Mesenchymal stem cell (in vitro differentiated cells and primary cell): ENCODE measurements around the gene ERMN. TPM values are rescaled to one million over a fixed set of nuclear protein-coding genes. Genes with fewer than 3 reads are reported as not detected.
"Not testable (repeated sequence)": the region's sequence is repeated elsewhere in the genome, so short reads cannot be mapped to it uniquely, and the experiment has no call there.

Experiments used
- DNase-seq: peaks from one replicate; pipeline ENCODE4 v3.0.0-alpha.2; 2013
- H2AFZ ChIP-seq: one replicate; pipeline ENCODE4 v1.6.1; 2013; ENCODE audit warnings: low read depth, mild to moderate bottlenecking, control low read depth, inconsistent platforms, low read length, moderate library complexity
- H2AK5ac ChIP-seq: 2 replicates; pipeline ENCODE4 v1.6.1; 2013; ENCODE audit warnings: low read length, moderate library complexity, mild to moderate bottlenecking, inconsistent platforms; ENCODE audit not compliant: severe bottlenecking
- H2BK120ac ChIP-seq: one replicate; pipeline ENCODE4 v1.6.1; 2013; ENCODE audit warnings: low read depth, mild to moderate bottlenecking, inconsistent platforms, low read length, moderate library complexity
- H2BK12ac ChIP-seq, 2 experiments: one replicate each; pipeline ENCODE4 v1.6.1; 2013; ENCODE audit warnings: inconsistent platforms in 2 of 2, low read length in 2 of 2, mild to moderate bottlenecking in 2 of 2, moderate library complexity in 2 of 2, control low read depth in 1 of 2
- H2BK15ac ChIP-seq: one replicate; pipeline ENCODE4 v1.6.1; 2013; ENCODE audit warnings: mild to moderate bottlenecking, low read depth, inconsistent platforms; ENCODE audit not compliant: poor library complexity, severe bottlenecking
- H2BK5ac ChIP-seq: 2 replicates; pipeline ENCODE4 v1.6.1; 2013; ENCODE audit warnings: low read depth, mild to moderate bottlenecking, low read length, control low read depth, inconsistent platforms; ENCODE audit not compliant: poor library complexity, severe bottlenecking
- H3K14ac ChIP-seq, 2 experiments: one replicate each; pipeline ENCODE4 v1.6.1; 2013; ENCODE audit warnings: inconsistent platforms in 2 of 2, low read length in 2 of 2, control low read depth in 1 of 2, mild to moderate bottlenecking in 1 of 2, moderate library complexity in 1 of 2
- H3K18ac ChIP-seq, 2 experiments: one replicate each; pipeline ENCODE4 v1.6.1; 2013; ENCODE audit warnings: inconsistent platforms in 2 of 2, low read length in 2 of 2, control low read depth in 1 of 2, low read depth in 1 of 2, mild to moderate bottlenecking in 1 of 2
- H3K23ac ChIP-seq, 2 experiments: one replicate each; pipeline ENCODE4 v1.6.1; 2013; ENCODE audit warnings: inconsistent platforms in 2 of 2, low read length in 2 of 2, mild to moderate bottlenecking in 2 of 2, moderate library complexity in 2 of 2, control low read depth in 1 of 2
- H3K27ac ChIP-seq: 2 replicates; pipeline ENCODE4 v1.5.1; 2013; ENCODE audit warnings: mild to moderate bottlenecking, moderate library complexity, low read length, control low read depth, inconsistent platforms; ENCODE audit not compliant: poor library complexity, severe bottlenecking
- H3K27me3 ChIP-seq, 2 experiments: 2 replicates each; pipeline versions ENCODE4 v1.6.1 to v1.7.0; 2013; ENCODE audit warnings: low read length in 2 of 2, mild to moderate bottlenecking in 2 of 2, moderate library complexity in 2 of 2, control low read depth in 1 of 2, inconsistent platforms in 1 of 2; ENCODE audit not compliant: control insufficient read depth in 1 of 2, insufficient read depth in 1 of 2
- H3K36me3 ChIP-seq, 2 experiments: 2 replicates each; pipeline versions ENCODE4 v1.6.1 to v1.7.0; 2013; ENCODE audit warnings: low read length in 2 of 2, control low read depth in 1 of 2, inconsistent platforms in 1 of 2, low read depth in 1 of 2, mild to moderate bottlenecking in 1 of 2; ENCODE audit not compliant: insufficient read depth in 2 of 2, control insufficient read depth in 1 of 2
- H3K4ac ChIP-seq, 2 experiments: one replicate each; pipeline ENCODE4 v1.6.1; 2013; ENCODE audit warnings: inconsistent platforms in 2 of 2, low read length in 2 of 2, mild to moderate bottlenecking in 2 of 2, moderate library complexity in 2 of 2, control low read depth in 1 of 2, low read depth in 1 of 2
- H3K4me1 ChIP-seq: 2 replicates; pipeline ENCODE4 v1.6.1; 2013; ENCODE audit warnings: low read depth, low read length, control low read depth; ENCODE audit not compliant: control insufficient read depth, insufficient read depth
- H3K4me2 ChIP-seq: 2 replicates; pipeline ENCODE4 v1.6.1; 2013; ENCODE audit warnings: low read length, mild to moderate bottlenecking, inconsistent platforms; ENCODE audit not compliant: poor library complexity, severe bottlenecking
- H3K4me3 ChIP-seq, 2 experiments: 2 replicates each; pipeline versions ENCODE4 v1.5.1 to v1.7.0; 2013; ENCODE audit warnings: low read length in 2 of 2, mild to moderate bottlenecking in 2 of 2, control low read depth in 1 of 2, low read depth in 1 of 2; ENCODE audit not compliant: insufficient read depth in 1 of 2
- H3K79me1 ChIP-seq: replicated peaks from 2 replicates; pipeline ENCODE4 v1.6.1; 2013; ENCODE audit warnings: mild to moderate bottlenecking, control low read depth, low read length, inconsistent platforms; ENCODE audit not compliant: poor library complexity, severe bottlenecking
- H3K9ac ChIP-seq: 2 replicates; pipeline ENCODE4 v1.7.0; 2013; ENCODE audit warnings: mild to moderate bottlenecking, low read length, moderate library complexity
- H3K9me3 ChIP-seq: 2 replicates; pipeline ENCODE4 v1.7.0; 2013; ENCODE audit warnings: mild to moderate bottlenecking, low read length; ENCODE audit not compliant: control insufficient read depth
- H4K8ac ChIP-seq: one replicate; pipeline ENCODE4 v1.6.1; 2013; ENCODE audit warnings: inconsistent platforms, mild to moderate bottlenecking, low read length, moderate library complexity
- H4K91ac ChIP-seq: one replicate; pipeline ENCODE4 v1.6.1; 2013; ENCODE audit warnings: mild to moderate bottlenecking, low read length, inconsistent platforms
- WGBS: methylation state at CpG from one replicate; pipeline ENCODE4 v1.1.7; 2013; ENCODE audit warnings: mixed read lengths; 5-methylcytosine and 5-hydroxymethylcytosine counted together
- polyA plus RNA-seq, 2 experiments: library from polyadenylated mRNA; stranded (reverse); fragments of 200-250 nt; gene quantifications; one replicate each; pipeline ENCODE4 v1.2.3, GENCODE V29; 2013

ERMN gene, protein sequence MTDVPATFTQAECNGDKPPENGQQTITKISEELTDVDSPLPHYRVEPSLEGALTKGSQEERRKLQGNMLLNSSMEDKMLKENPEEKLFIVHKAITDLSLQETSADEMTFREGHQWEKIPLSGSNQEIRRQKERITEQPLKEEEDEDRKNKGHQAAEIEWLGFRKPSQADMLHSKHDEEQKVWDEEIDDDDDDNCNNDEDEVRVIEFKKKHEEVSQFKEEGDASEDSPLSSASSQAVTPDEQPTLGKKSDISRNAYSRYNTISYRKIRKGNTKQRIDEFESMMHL
- not detected for polyA plus RNA-seq (2013, experiment 1 of 2)
- not detected for polyA plus RNA-seq (2013, experiment 2 of 2)

DNA sequence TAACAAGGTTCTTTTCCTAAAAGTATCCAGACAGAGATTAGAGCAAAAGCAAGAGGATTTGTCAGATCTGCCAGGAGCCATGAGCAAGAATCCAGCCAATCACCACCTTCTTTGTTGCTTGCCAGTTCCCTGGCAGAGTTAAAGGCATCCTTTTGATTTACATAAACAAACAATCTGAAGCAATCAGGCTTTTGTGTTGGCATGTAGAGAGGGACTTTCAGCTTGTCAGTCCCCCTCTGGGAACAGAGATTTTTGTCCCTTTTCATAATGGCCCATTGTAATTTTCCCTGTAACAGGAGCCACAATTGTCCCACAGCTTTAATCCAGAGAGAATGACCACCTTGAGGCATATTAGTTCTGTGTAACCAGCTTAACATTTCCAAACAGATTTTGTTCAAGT is at the start of gene ERMN:
Gene ERMN, minus strand, starts transcription at position 39 of the 400 bp plus-strand sequence. CDS start 182 bp downstream, outside the sequence.
- Histone ChIP-seq H2AK5ac (no peak within 1 kb of the TSS), H2BK15ac (no peak within 1 kb of the TSS), H3K9me3 (no peaks in the 10 kb centered on the region), H3K4ac (no peak within 1 kb of the TSS), H3K23ac (no peak within 1 kb of the TSS), H2BK5ac (no peak within 1 kb of the TSS), H3K14ac (no peak within 1 kb of the TSS), H2BK12ac (no peak within 1 kb of the TSS), H2AFZ (no peak within 1 kb of the TSS), H3K36me3 (no peaks in the 10 kb centered on the region), H3K27ac (no peak within 1 kb of the TSS), H4K8ac (no peak within 1 kb of the TSS), H3K79me1 (no peaks in the 10 kb centered on the region), H3K9ac (no peak within 1 kb of the TSS), H3K4me2 (no peak within 1 kb of the TSS), H3K18ac (no peak within 1 kb of the TSS), H4K91ac (no peak within 1 kb of the TSS), H2BK120ac (no peak within 1 kb of the TSS), H3K27me3 (no peaks in the 10 kb centered on the region), H3K4me1 (peaks cover 7% of the 10 kb centered on the region), H3K4me3 (no peak within 1 kb of the TSS)
- DNase-seq = no peak

DNA sequence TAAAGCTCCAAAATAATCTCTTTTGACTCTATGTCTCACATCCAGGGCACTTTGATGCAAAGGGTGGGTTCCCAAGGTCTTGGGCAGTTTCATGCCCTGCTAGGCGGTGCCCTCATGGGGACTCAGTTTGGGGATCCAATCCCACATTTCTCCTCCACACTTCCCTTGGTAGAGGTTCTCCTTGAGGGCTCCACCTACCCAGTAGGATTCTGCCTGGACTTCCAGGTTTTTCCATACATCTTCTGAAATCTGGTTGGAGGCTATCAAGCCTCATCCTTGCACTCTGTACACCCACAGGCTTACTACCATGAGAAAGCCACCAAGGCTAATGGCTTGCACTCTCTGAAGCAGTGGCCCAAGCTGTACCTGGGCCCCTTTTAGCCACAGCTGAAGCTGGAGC is 49.8 kb upstream of the ERMN start:
- no peaks in the 10 kb centered on the region for H3K27me3 ChIP-seq
- no peak overlapping the region for H3K23ac ChIP-seq
- no peak overlapping the region for H2AFZ ChIP-seq
- H2AK5ac ChIP-seq = no peak overlapping the region
- H4K91ac ChIP-seq = no peak overlapping the region
- H3K14ac ChIP-seq = no peak overlapping the region
- no peak overlapping the region for H2BK15ac ChIP-seq
- no peaks in the 10 kb centered on the region for H3K36me3 ChIP-seq
- no peak overlapping the region for H2BK5ac ChIP-seq
- H3K79me1 ChIP-seq = no peaks in the 10 kb centered on the region
- DNase-seq = no peak
- H3K9ac ChIP-seq = no peak overlapping the region
- H3K4me3 ChIP-seq = no peak overlapping the region
- no peaks in the 10 kb centered on the region for H3K4me1 ChIP-seq
- no peak overlapping the region for H2BK120ac ChIP-seq
- no peak overlapping the region for H3K4me2 ChIP-seq
- no peak overlapping the region for H3K18ac ChIP-seq
- H3K27ac ChIP-seq = no peak overlapping the region
- no peak overlapping the region for H3K4ac ChIP-seq
- H4K8ac ChIP-seq = no peak overlapping the region
- H3K9me3 ChIP-seq = peaks cover 12% of the 10 kb centered on the region
- 89% methylated on average over 1 of the region's 1 CpG for WGBS
- H2BK12ac ChIP-seq = no peak overlapping the region

GRCh38 chr2:157368508-157368907 is 42.9 kb upstream of the ERMN start:
- H2BK12ac ChIP-seq, H2AK5ac ChIP-seq, H2BK15ac ChIP-seq, H3K9ac ChIP-seq, H3K9me3 ChIP-seq, H3K4me2 ChIP-seq, H3K27me3 ChIP-seq, H3K27ac ChIP-seq, H3K4ac ChIP-seq, H2BK5ac ChIP-seq, H4K8ac ChIP-seq, H2BK120ac ChIP-seq, H2AFZ ChIP-seq, H3K14ac ChIP-seq, H3K79me1 ChIP-seq, H3K23ac ChIP-seq, H3K4me3 ChIP-seq, H4K91ac ChIP-seq, H3K4me1 ChIP-seq, DNase-seq, H3K36me3 ChIP-seq, H3K18ac ChIP-seq: not testable (repeated sequence)
- WGBS = 94% methylated on average over 7 of the region's 25 CpGs

- Histone ChIP-seq H3K36me3 (no peaks in the 10 kb centered on the region), H3K9me3 (no peaks in the 10 kb centered on the region), H2BK120ac (no peak overlapping the region), H3K9ac (no peak overlapping the region), H3K4me3 (no peak overlapping the region), H3K4me2 (no peak overlapping the region), H2AK5ac (no peak overlapping the region), H3K23ac (no peak overlapping the region), H3K4ac (no peak overlapping the region), H4K8ac (no peak overlapping the region), H3K14ac (no peak overlapping the region), H3K18ac (no peak overlapping the region), H4K91ac (no peak overlapping the region), H2BK12ac (no peak overlapping the region), H3K79me1 (no peaks in the 10 kb centered on the region), H3K4me1 (no peaks in the 10 kb centered on the region), H3K27ac (no peak overlapping the region), H2AFZ (no peak overlapping the region), H3K27me3 (no peaks in the 10 kb centered on the region), H2BK15ac (no peak overlapping the region), H2BK5ac (no peak overlapping the region)
- 63% methylated on average over 1 of the region's 1 CpG for WGBS
- DNase-seq = no peak
Observed at GRCh38 chr2:157367704-157368103, 42.1 kb upstream of the ERMN start.
